Astrocyte (in vitro differentiated cells and primary cell): ENCODE measurements around the gene GFOD1. TPM values are rescaled to one million over a fixed set of nuclear protein-coding genes. Genes with fewer than 3 reads are reported as not detected.

Experiments
- DNase-seq: peaks from one replicate; pipeline ENCODE4 v3.0.0-alpha.2; 2010; ENCODE audit warnings: low read depth
- FAIRE-seq: peaks from 2 replicates; lab custom pipeline; 2011; peaks lifted over from hg19 to GRCh38; lab: Jason Lieb, UNC
- H2AFZ ChIP-seq: 2 replicates; pipeline ENCODE4 v1.6.0; 2012; ENCODE audit warnings: low read depth, low read length, inconsistent platforms
- H3K27ac ChIP-seq: 2 replicates; pipeline ENCODE4 v1.5.1; 2011; ENCODE audit warnings: low read depth, low read length, inconsistent platforms
- H3K27me3 ChIP-seq: 2 replicates; pipeline ENCODE4 v1.6.0; 2011; ENCODE audit warnings: low read length, inconsistent platforms; ENCODE audit not compliant: insufficient read depth
- H3K36me3 ChIP-seq: 2 replicates; pipeline ENCODE4 v1.5.1; 2011; ENCODE audit warnings: low read length, inconsistent platforms; ENCODE audit not compliant: insufficient read depth
- H3K4me1 ChIP-seq: 2 replicates; pipeline ENCODE4 v1.5.1; 2011; ENCODE audit warnings: low read length, inconsistent platforms; ENCODE audit not compliant: insufficient read depth
- H3K4me2 ChIP-seq: 2 replicates; pipeline ENCODE4 v1.6.0; 2012; ENCODE audit warnings: low read length, inconsistent platforms
- H3K4me3 ChIP-seq: 2 replicates; pipeline ENCODE4 v1.5.1; 2011; ENCODE audit warnings: low read depth, mild to moderate bottlenecking, low read length, inconsistent platforms; ENCODE audit not compliant: insufficient read depth
- H3K79me2 ChIP-seq: 2 replicates; pipeline ENCODE4 v1.6.0; 2012; ENCODE audit warnings: mild to moderate bottlenecking, low read length, inconsistent platforms; ENCODE audit not compliant: insufficient read depth
- H3K9ac ChIP-seq: 2 replicates; pipeline ENCODE4 v1.6.0; 2012; ENCODE audit warnings: mild to moderate bottlenecking, low read length, inconsistent platforms
- H3K9me3 ChIP-seq: 2 replicates; pipeline ENCODE4 v1.5.1; 2012; ENCODE audit warnings: low read depth, mild to moderate bottlenecking, low read length, inconsistent platforms; ENCODE audit not compliant: insufficient read depth
- H4K20me1 ChIP-seq: 2 replicates; pipeline ENCODE4 v1.6.0; 2012; ENCODE audit warnings: low read length, inconsistent platforms; ENCODE audit not compliant: insufficient read depth
- H3K27ac Mint-ChIP-seq: one replicate; pipeline ENCODE4 v1.8.0; 2021; ENCODE audit warnings: mild to moderate bottlenecking, mixed read lengths; ENCODE audit not compliant: unreplicated experiment
- H3K27me3 Mint-ChIP-seq: one replicate; pipeline ENCODE4 v1.8.0; 2021; ENCODE audit warnings: low read depth, mixed read lengths; ENCODE audit not compliant: unreplicated experiment
- H3K36me3 Mint-ChIP-seq: one replicate; pipeline ENCODE4 v1.8.0; 2021; ENCODE audit warnings: low read depth, mixed read lengths; ENCODE audit not compliant: unreplicated experiment
- H3K4me1 Mint-ChIP-seq: one replicate; pipeline ENCODE4 v1.8.0; 2021; ENCODE audit warnings: low read depth, mixed read lengths; ENCODE audit not compliant: unreplicated experiment
- H3K4me3 Mint-ChIP-seq: one replicate; pipeline ENCODE4 v1.8.0; 2021; ENCODE audit warnings: mild to moderate bottlenecking, moderate library complexity, mixed read lengths; ENCODE audit not compliant: unreplicated experiment
- H3K9me3 Mint-ChIP-seq: one replicate; pipeline ENCODE4 v1.8.0; 2021; ENCODE audit warnings: mild to moderate bottlenecking, mixed read lengths; ENCODE audit not compliant: unreplicated experiment
- CTCF ChIP-seq: IDR thresholded peaks from 2 replicates; pipeline ENCODE4 v1.5.1; 2011; ENCODE audit warnings: low read depth, mild to moderate bottlenecking, inconsistent platforms, low read length, moderate library complexity; ENCODE audit not compliant: insufficient read depth
- EZH2 ChIP-seq: IDR thresholded peaks from 2 replicates; pipeline ENCODE4 v1.6.1; 2012; ENCODE audit warnings: mild to moderate bottlenecking, low read length, inconsistent platforms; ENCODE audit not compliant: insufficient read depth
- total RNA-seq: library from RNA; stranded (reverse); gene quantifications from 2 replicates; pipeline ENCODE4 v1.2.1, GENCODE V29; 2021

Gene GFOD1
- total RNA-seq, 1 donor from 2014 or later: 10.8 TPM

- H3K36me3 Mint-ChIP-seq: peaks cover 3% of the 10 kb centered on the region
- H3K4me1 ChIP-seq: peaks cover 16% of the 10 kb centered on the region
- no peak overlapping the region for H2AFZ ChIP-seq
- H3K9me3 ChIP-seq: no peaks in the 10 kb centered on the region
- H3K27ac Mint-ChIP-seq: no peak overlapping the region
- DNase-seq: peak; percentile 76
- no peaks in the 10 kb centered on the region for H4K20me1 ChIP-seq
- H3K9me3 Mint-ChIP-seq: peaks cover 3% of the 10 kb centered on the region
- H3K27me3 ChIP-seq: no peaks in the 10 kb centered on the region
- TF ChIP-seq EZH2: no peak
- no peak for TF ChIP-seq CTCF
- FAIRE-seq: no peak
- H3K36me3 ChIP-seq: no peaks in the 10 kb centered on the region
- H3K27me3 Mint-ChIP-seq: no peaks in the 10 kb centered on the region
- H3K4me3 Mint-ChIP-seq: no peak overlapping the region
- peaks cover 6% of the 10 kb centered on the region for H3K4me1 Mint-ChIP-seq
- peak overlapping the region; percentile 10 for H3K4me3 ChIP-seq
- peak overlapping the region; percentile 36 for H3K9ac ChIP-seq
- no peaks in the 10 kb centered on the region for H3K79me2 ChIP-seq
- peak overlapping the region; percentile 45 for H3K27ac ChIP-seq
- peak overlapping the region; percentile 72 for H3K4me2 ChIP-seq
These were observed 83.0 kb downstream of the GFOD1 start for GRCh38 chr6:13404228-13404891.

DNA sequence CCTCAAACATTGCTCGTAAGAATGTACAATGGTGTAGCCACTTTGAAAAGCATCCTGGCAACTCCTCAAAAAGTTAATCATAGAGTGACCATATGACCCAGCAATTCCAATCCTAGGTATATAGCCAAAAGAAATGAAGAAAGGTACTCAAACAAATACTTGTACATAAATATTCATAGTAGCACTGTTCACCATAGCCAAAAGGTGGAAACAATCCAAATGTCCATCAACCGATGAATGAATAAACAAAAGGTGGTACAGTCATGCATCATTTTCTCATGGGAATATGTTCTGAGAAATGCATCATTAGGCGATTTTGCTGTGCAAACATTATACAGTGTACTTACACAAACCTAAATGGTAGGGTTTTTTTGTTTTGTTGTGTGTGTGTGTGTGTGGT is 84.7 kb downstream of the GFOD1 start:
- TF ChIP-seq EZH2 (no peak), CTCF (no peak)
- Mint-ChIP-seq H3K27me3 (no peaks in the 10 kb centered on the region), H3K27ac (no peak overlapping the region), H3K9me3 (peaks cover 3% of the 10 kb centered on the region), H3K4me3 (no peak overlapping the region), H3K36me3 (peaks cover 3% of the 10 kb centered on the region), H3K4me1 (peaks cover 9% of the 10 kb centered on the region)
- Histone ChIP-seq H3K4me2 (no peak overlapping the region), H3K4me1 (peaks cover 16% of the 10 kb centered on the region), H3K9me3 (no peaks in the 10 kb centered on the region), H3K27ac (no peak overlapping the region), H3K4me3 (no peak overlapping the region), H3K36me3 (no peaks in the 10 kb centered on the region), H2AFZ (no peak overlapping the region), H3K9ac (no peak overlapping the region), H3K27me3 (no peaks in the 10 kb centered on the region), H3K79me2 (peaks cover 5% of the 10 kb centered on the region), H4K20me1 (no peaks in the 10 kb centered on the region)
- DNase-seq: peak; percentile 60
- no peak for FAIRE-seq

- no peak overlapping the region for H3K9ac ChIP-seq
- no peaks in the 10 kb centered on the region for H3K36me3 ChIP-seq
- no peak overlapping the region for H3K4me2 ChIP-seq
- H3K27ac Mint-ChIP-seq: no peak overlapping the region
- H2AFZ ChIP-seq: no peak overlapping the region
- no peaks in the 10 kb centered on the region for H3K27me3 Mint-ChIP-seq
- peaks cover 11% of the 10 kb centered on the region for H3K4me1 ChIP-seq
- no peaks in the 10 kb centered on the region for H4K20me1 ChIP-seq
- no peaks in the 10 kb centered on the region for H3K36me3 Mint-ChIP-seq
- H3K9me3 Mint-ChIP-seq: no peaks in the 10 kb centered on the region
- TF ChIP-seq EZH2 (no peak), CTCF (no peak)
- no peaks in the 10 kb centered on the region for H3K9me3 ChIP-seq
- FAIRE-seq (no peak), DNase-seq (no peak)
- H3K27ac ChIP-seq: no peak overlapping the region
- no peak overlapping the region for H3K4me3 Mint-ChIP-seq
- H3K79me2 ChIP-seq: peaks cover 5% of the 10 kb centered on the region
- peaks cover 9% of the 10 kb centered on the region for H3K4me1 Mint-ChIP-seq
- H3K4me3 ChIP-seq: no peak overlapping the region
- no peaks in the 10 kb centered on the region for H3K27me3 ChIP-seq
These were observed 86.6 kb downstream of the GFOD1 start for GRCh38 chr6:13400772-13401171.
